ENCODE results near the gene SH3GLB1.

DNA sequence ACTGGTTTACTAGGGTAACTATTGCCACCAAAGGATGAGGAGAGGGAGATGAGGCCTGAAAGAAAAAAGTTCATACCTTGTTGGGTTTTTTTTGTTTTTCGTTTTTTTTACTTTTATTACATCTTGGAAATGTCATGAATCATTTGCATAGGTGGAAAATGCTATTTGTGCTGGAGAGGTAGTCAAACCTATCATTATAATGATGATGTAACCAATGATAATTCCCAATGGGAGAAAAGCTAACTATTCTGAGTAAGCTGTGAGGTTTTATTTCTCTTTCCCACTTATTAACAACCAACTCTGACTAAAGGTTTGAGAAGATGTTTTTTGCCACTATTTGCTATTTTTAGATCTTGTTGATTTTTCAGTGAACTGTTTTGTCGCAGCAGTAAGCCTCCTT, 29.0 kb downstream of the SH3GLB1 start:
- TF ChIP-seq, protein P1, sequence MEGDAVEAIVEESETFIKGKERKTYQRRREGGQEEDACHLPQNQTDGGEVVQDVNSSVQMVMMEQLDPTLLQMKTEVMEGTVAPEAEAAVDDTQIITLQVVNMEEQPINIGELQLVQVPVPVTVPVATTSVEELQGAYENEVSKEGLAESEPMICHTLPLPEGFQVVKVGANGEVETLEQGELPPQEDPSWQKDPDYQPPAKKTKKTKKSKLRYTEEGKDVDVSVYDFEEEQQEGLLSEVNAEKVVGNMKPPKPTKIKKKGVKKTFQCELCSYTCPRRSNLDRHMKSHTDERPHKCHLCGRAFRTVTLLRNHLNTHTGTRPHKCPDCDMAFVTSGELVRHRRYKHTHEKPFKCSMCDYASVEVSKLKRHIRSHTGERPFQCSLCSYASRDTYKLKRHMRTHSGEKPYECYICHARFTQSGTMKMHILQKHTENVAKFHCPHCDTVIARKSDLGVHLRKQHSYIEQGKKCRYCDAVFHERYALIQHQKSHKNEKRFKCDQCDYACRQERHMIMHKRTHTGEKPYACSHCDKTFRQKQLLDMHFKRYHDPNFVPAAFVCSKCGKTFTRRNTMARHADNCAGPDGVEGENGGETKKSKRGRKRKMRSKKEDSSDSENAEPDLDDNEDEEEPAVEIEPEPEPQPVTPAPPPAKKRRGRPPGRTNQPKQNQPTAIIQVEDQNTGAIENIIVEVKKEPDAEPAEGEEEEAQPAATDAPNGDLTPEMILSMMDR (IDR thresholded peaks at IDR 0.05), result no peak
- TF ChIP-seq POLR2A (IDR thresholded peaks at IDR 0.05) (no peak), EP300 (IDR thresholded peaks at IDR 0.05) (no peak), POLR2AphosphoS5 (IDR thresholded peaks at IDR 0.05) (no peak)
